PC-3 (cell line): ENCODE data around the gene FAM25G. TPM values are rescaled to one million over a fixed set of nuclear protein-coding genes. Genes with fewer than 3 reads are reported as not detected.

Source experiments
- ATAC-seq: fragments of 200-7000 bp; cut with Tn5 transposase; 2 replicates; pipeline ENCODE4 v1.9.1; 2020; ENCODE audit warnings: mild to moderate bottlenecking, moderate library complexity
- BruUV-seq: library from RNA; stranded (reverse); fragments of 400-500 nt; replicated peaks from 2 replicates; lab custom pipeline; 2021; lab: Mats Ljungman, UMichigan
- CTCF ChIA-PET: fragments of 300-600 bp; sonication (Branson Sonifier 250); formaldehyde crosslinking; loops from one replicate; lab custom pipeline; 2022; ENCODE audit warnings: antibody characterized with exemption; lab: Charles Lee
- POLR2A ChIA-PET: fragments of 300-600 bp; sonication (Branson Sonifier 250); formaldehyde crosslinking; loops from one replicate; lab custom pipeline; 2022; ENCODE audit warnings: antibody characterized with exemption; ENCODE audit not compliant: unreplicated experiment; lab: Charles Lee
- DNase-seq: peaks from one replicate; pipeline ENCODE4 v3.0.0-alpha.2; 2015
- H2AFZ ChIP-seq: fragments of 300-600 bp; sonication (generic); 2 replicates; pipeline ENCODE4 v1.6.0; 2016; ENCODE audit warnings: antibody characterized with exemption, low read length
- H3F3A ChIP-seq: fragments of 300-600 bp; sonication (generic); one replicate; pipeline ENCODE4 v1.6.0; 2017; ENCODE audit warnings: antibody characterized with exemption, low read length, control low read depth, mild to moderate bottlenecking; ENCODE audit not compliant: unreplicated experiment
- H3K27ac ChIP-seq: fragments of 300-600 bp; sonication (generic); 2 replicates; pipeline ENCODE4 v1.5.1; 2016; ENCODE audit warnings: mild to moderate bottlenecking, low read length
- H3K27me3 ChIP-seq: fragments of 300-600 bp; sonication (generic); 2 replicates; pipeline ENCODE4 v1.6.1; 2016; ENCODE audit warnings: low read length, mixed read lengths
- H3K36me3 ChIP-seq: fragments of 300-600 bp; sonication (generic); 2 replicates; pipeline ENCODE4 v1.6.1; 2016; ENCODE audit warnings: low read depth, mixed run types, low read length, mixed read lengths
- H3K4me1 ChIP-seq: fragments of 300-600 bp; sonication (generic); 2 replicates; pipeline ENCODE4 v1.5.1; 2016; ENCODE audit warnings: low read length; ENCODE audit not compliant: insufficient read depth
- H3K4me2 ChIP-seq: fragments of 300-600 bp; sonication (generic); 2 replicates; pipeline ENCODE4 v1.6.0; 2016; ENCODE audit warnings: low read length
- H3K4me3 ChIP-seq: fragments of 300-600 bp; sonication (generic); 2 replicates; pipeline ENCODE4 v1.5.1; 2016; ENCODE audit warnings: mild to moderate bottlenecking, low read length, mixed read lengths
- H3K79me2 ChIP-seq: fragments of 300-600 bp; sonication (generic); 2 replicates; pipeline ENCODE4 v1.6.1; 2017; ENCODE audit warnings: low read length, mixed read lengths
- H3K9ac ChIP-seq: fragments of 300-600 bp; sonication (generic); 2 replicates; pipeline ENCODE4 v1.6.0; 2016; ENCODE audit warnings: mild to moderate bottlenecking, low read length
- H3K9me2 ChIP-seq: fragments of 300-600 bp; sonication (generic); replicated peaks from 2 replicates; pipeline ENCODE4 v1.6.1; 2016; ENCODE audit warnings: mixed run types, low read length, mixed read lengths
- H3K9me3 ChIP-seq: fragments of 300-600 bp; sonication (generic); 2 replicates; pipeline ENCODE4 v1.6.1; 2016; ENCODE audit warnings: low read length, mixed read lengths
- H4K20me1 ChIP-seq: fragments of 300-600 bp; sonication (generic); 2 replicates; pipeline ENCODE4 v1.6.1; 2016; ENCODE audit warnings: low read length, mixed read lengths
- CTCF ChIP-seq: fragments of 300-600 bp; sonication (generic); conservative IDR thresholded peaks from 2 replicates; pipeline ENCODE4 v1.5.1; 2017; ENCODE audit warnings: antibody characterized with exemption, low read depth, mild to moderate bottlenecking, low read length
- EZH2 ChIP-seq: fragments of 300-600 bp; sonication (generic); IDR thresholded peaks from one replicate; pipeline ENCODE4 v1.6.1; 2017; ENCODE audit warnings: antibody characterized with exemption, mild to moderate bottlenecking, low read length; ENCODE audit not compliant: unreplicated experiment
- EZH2phosphoT487 ChIP-seq: fragments of 300-600 bp; sonication (generic); IDR thresholded peaks from 2 replicates; pipeline ENCODE4 v1.6.1; 2018; ENCODE audit warnings: mild to moderate bottlenecking, antibody characterized with exemption, low read length, borderline replicate concordance
- intact Hi-C: fragments of 100-400 bp; cut with micrococcal nuclease; formaldehyde crosslinking; loops from 2 replicates; pipeline ENCODE4 v1.9.0; 2023
- total RNA-seq: library from RNA; depleted of rRNA; stranded (reverse); fragments of >200 nt; gene quantifications from 2 replicates; pipeline ENCODE4 v1.2.3, GENCODE V29; 2014

FAM25G gene
- total RNA-seq, 1 experiment from 2014 or later = not detected

GRCh38 chr10:47451273-47451997 is 40.1 kb downstream of the FAM25G start:
- Histone ChIP-seq H3K9ac (no peak overlapping the region), H3K27me3 (no peaks in the 10 kb centered on the region), H3K4me2 (no peak overlapping the region), H3F3A (no peaks in the 10 kb centered on the region), H3K4me3 (no peak overlapping the region), H3K79me2 (no peaks in the 10 kb centered on the region), H3K9me3 (no peaks in the 10 kb centered on the region), H3K36me3 (no peaks in the 10 kb centered on the region), H3K27ac (no peak overlapping the region), H3K4me1 (no peaks in the 10 kb centered on the region), H2AFZ (no peak overlapping the region), H4K20me1 (no peaks in the 10 kb centered on the region), H3K9me2 (no peaks in the 10 kb centered on the region)
- TF ChIP-seq CTCF = no peak
- no peak for TF ChIP-seq EZH2
- TF ChIP-seq EZH2phosphoT487 = no peak
- CTCF ChIA-PET = no interaction called here
- DNase-seq (no peak), ATAC-seq (no peak)
- POLR2A ChIA-PET = no interaction called here
- intact Hi-C loops = no loop called here
- BruUV-seq = no TSS peak

- H3K4me1 ChIP-seq = no peaks in the 10 kb centered on the region
- ChIA-PET POLR2A (no interaction called here), CTCF (no interaction called here)
- TF ChIP-seq EZH2 (no peak), EZH2phosphoT487 (no peak), CTCF (no peak)
- H3F3A ChIP-seq = no peaks in the 10 kb centered on the region
- no peaks in the 10 kb centered on the region for H3K79me2 ChIP-seq
- no peak overlapping the region for H3K9ac ChIP-seq
- no peaks in the 10 kb centered on the region for H4K20me1 ChIP-seq
- H3K9me2 ChIP-seq = no peaks in the 10 kb centered on the region
- no peak overlapping the region for H3K27ac ChIP-seq
- H2AFZ ChIP-seq = no peak overlapping the region
- intact Hi-C loops = no loop called here
- H3K27me3 ChIP-seq = no peaks in the 10 kb centered on the region
- BruUV-seq = no TSS peak
- DNase-seq = no peak
- H3K36me3 ChIP-seq = no peaks in the 10 kb centered on the region
- H3K9me3 ChIP-seq = no peaks in the 10 kb centered on the region
- no peak overlapping the region for H3K4me3 ChIP-seq
- no peak for ATAC-seq
- H3K4me2 ChIP-seq = no peak overlapping the region
Observed at GRCh38 chr10:47450442-47450841, 41.1 kb downstream of the FAM25G start.

- H3K4me2 ChIP-seq = no peak overlapping the region
- POLR2A ChIA-PET = no interaction called here
- CTCF ChIA-PET = no interaction called here
- no peak for ATAC-seq
- DNase-seq = no peak
- TF ChIP-seq EZH2 = no peak
- TF ChIP-seq CTCF = no peak
- H3K9me2 ChIP-seq = no peaks in the 10 kb centered on the region
- BruUV-seq = no TSS peak
- no peaks in the 10 kb centered on the region for H3F3A ChIP-seq
- H3K4me1 ChIP-seq = no peaks in the 10 kb centered on the region
- no peaks in the 10 kb centered on the region for H3K79me2 ChIP-seq
- no peaks in the 10 kb centered on the region for H3K36me3 ChIP-seq
- no peak overlapping the region for H3K9ac ChIP-seq
- H3K4me3 ChIP-seq = no peak overlapping the region
- no peaks in the 10 kb centered on the region for H3K27me3 ChIP-seq
- no peaks in the 10 kb centered on the region for H3K9me3 ChIP-seq
- H4K20me1 ChIP-seq = no peaks in the 10 kb centered on the region
- intact Hi-C loops = no loop called here
- H2AFZ ChIP-seq = no peak overlapping the region
- H3K27ac ChIP-seq = no peak overlapping the region
Observed at GRCh38 chr10:47449979-47450378, 41.5 kb downstream of the FAM25G start.
